Trophoblast cell (in vitro differentiated cells and primary cell): ENCODE measurements around the gene PRIM2.
"Not testable (repeated sequence)": the region's sequence is repeated elsewhere in the genome, so short reads cannot be mapped to it uniquely, and the experiment has no call there.

Source experiments
- DNase-seq, 2 donors: peaks; one replicate each; pipeline ENCODE4 v3.0.0-alpha.2; 2016
- H2AFZ ChIP-seq: 2 replicates; pipeline ENCODE4 v1.6.1; 2013; ENCODE audit warnings: low read length, moderate library complexity, mild to moderate bottlenecking; ENCODE audit not compliant: insufficient read depth, poor library complexity
- H2AK5ac ChIP-seq: 2 replicates; pipeline ENCODE4 v1.6.1; 2013; ENCODE audit warnings: mild to moderate bottlenecking, low read length
- H2BK120ac ChIP-seq: 2 replicates; pipeline ENCODE4 v1.6.1; 2013; ENCODE audit warnings: low read length, mild to moderate bottlenecking, moderate library complexity; ENCODE audit not compliant: insufficient read depth, poor library complexity
- H2BK12ac ChIP-seq: 2 replicates; pipeline ENCODE4 v1.6.1; 2013; ENCODE audit warnings: mild to moderate bottlenecking, low read length, moderate library complexity
- H2BK5ac ChIP-seq: 2 replicates; pipeline ENCODE4 v1.6.1; 2013; ENCODE audit warnings: low read length, low read depth, moderate library complexity, mild to moderate bottlenecking; ENCODE audit not compliant: poor library complexity
- H3K14ac ChIP-seq: 2 replicates; pipeline ENCODE4 v1.6.1; 2013; ENCODE audit warnings: mild to moderate bottlenecking, low read length
- H3K18ac ChIP-seq: 2 replicates; pipeline ENCODE4 v1.6.1; 2013; ENCODE audit warnings: mild to moderate bottlenecking, low read length
- H3K23ac ChIP-seq: 2 replicates; pipeline ENCODE4 v1.6.1; 2013; ENCODE audit warnings: low read length
- H3K27ac ChIP-seq: 2 replicates; pipeline ENCODE4 v1.5.1; 2013; ENCODE audit warnings: low read depth, mild to moderate bottlenecking, inconsistent platforms, low read length, moderate library complexity
- H3K27me3 ChIP-seq: 2 replicates; pipeline ENCODE4 v1.6.1; 2013; ENCODE audit warnings: inconsistent platforms, mild to moderate bottlenecking, low read length, moderate library complexity; ENCODE audit not compliant: insufficient read depth
- H3K36me3 ChIP-seq, 2 experiments: 1 replicate in 1 of 2; 2 replicates in 1 of 2; pipeline ENCODE4 v1.6.1; 2013; ENCODE audit warnings: low read length in 2 of 2, mild to moderate bottlenecking in 2 of 2, moderate library complexity in 1 of 2; ENCODE audit not compliant: insufficient read depth in 2 of 2, control insufficient read depth in 1 of 2
- H3K4ac ChIP-seq: 2 replicates; pipeline ENCODE4 v1.6.1; 2013; ENCODE audit warnings: low read depth, mild to moderate bottlenecking, low read length, moderate library complexity
- H3K4me1 ChIP-seq, 2 experiments: 1 replicate in 1 of 2; 2 replicates in 1 of 2; pipeline ENCODE4 v1.6.1; 2013; ENCODE audit warnings: low read length in 2 of 2, mild to moderate bottlenecking in 2 of 2, moderate library complexity in 1 of 2; ENCODE audit not compliant: insufficient read depth in 2 of 2, control insufficient read depth in 1 of 2
- H3K4me2 ChIP-seq: 2 replicates; pipeline ENCODE4 v1.6.1; 2013; ENCODE audit warnings: inconsistent platforms, mild to moderate bottlenecking, low read length, moderate library complexity
- H3K4me3 ChIP-seq: 2 replicates; pipeline ENCODE4 v1.5.1; 2013; ENCODE audit warnings: mild to moderate bottlenecking, low read depth, low read length, inconsistent platforms
- H3K79me1 ChIP-seq: one replicate; pipeline ENCODE4 v1.6.1; 2013; ENCODE audit warnings: low read length
- H3K79me2 ChIP-seq: 2 replicates; pipeline ENCODE4 v1.6.1; 2013; ENCODE audit warnings: low read length, mild to moderate bottlenecking; ENCODE audit not compliant: control insufficient read depth, insufficient read depth, poor library complexity
- H3K9ac ChIP-seq: 2 replicates; pipeline ENCODE4 v1.6.1; 2013; ENCODE audit warnings: mild to moderate bottlenecking, low read length
- H3K9me3 ChIP-seq: 2 replicates; pipeline ENCODE4 v1.6.1; 2013; ENCODE audit warnings: low read depth, mild to moderate bottlenecking, control low read depth, inconsistent platforms, low read length; ENCODE audit not compliant: insufficient read depth
- H4K12ac ChIP-seq: 2 replicates; pipeline ENCODE4 v1.6.1; 2013; ENCODE audit warnings: low read depth, mild to moderate bottlenecking, low read length, moderate library complexity
- H4K8ac ChIP-seq: 2 replicates; pipeline ENCODE4 v1.6.1; 2013; ENCODE audit warnings: low read depth, mild to moderate bottlenecking, low read length, moderate library complexity
- H4K91ac ChIP-seq: one replicate; pipeline ENCODE4 v1.6.1; 2013; ENCODE audit warnings: low read depth, mild to moderate bottlenecking, low read length, moderate library complexity
- WGBS: extraction: QIAGEN DNeasy Blood & Tissue Kit; methylation state at CpG from one replicate; pipeline ENCODE4 v1.1.7; 2013; ENCODE audit warnings: missing lambda C conversion rate; ENCODE audit not compliant: insufficient read length, insufficient coverage; ENCODE audit errors: extremely low coverage; 5-methylcytosine and 5-hydroxymethylcytosine counted together

The PRIM2 gene

DNA sequence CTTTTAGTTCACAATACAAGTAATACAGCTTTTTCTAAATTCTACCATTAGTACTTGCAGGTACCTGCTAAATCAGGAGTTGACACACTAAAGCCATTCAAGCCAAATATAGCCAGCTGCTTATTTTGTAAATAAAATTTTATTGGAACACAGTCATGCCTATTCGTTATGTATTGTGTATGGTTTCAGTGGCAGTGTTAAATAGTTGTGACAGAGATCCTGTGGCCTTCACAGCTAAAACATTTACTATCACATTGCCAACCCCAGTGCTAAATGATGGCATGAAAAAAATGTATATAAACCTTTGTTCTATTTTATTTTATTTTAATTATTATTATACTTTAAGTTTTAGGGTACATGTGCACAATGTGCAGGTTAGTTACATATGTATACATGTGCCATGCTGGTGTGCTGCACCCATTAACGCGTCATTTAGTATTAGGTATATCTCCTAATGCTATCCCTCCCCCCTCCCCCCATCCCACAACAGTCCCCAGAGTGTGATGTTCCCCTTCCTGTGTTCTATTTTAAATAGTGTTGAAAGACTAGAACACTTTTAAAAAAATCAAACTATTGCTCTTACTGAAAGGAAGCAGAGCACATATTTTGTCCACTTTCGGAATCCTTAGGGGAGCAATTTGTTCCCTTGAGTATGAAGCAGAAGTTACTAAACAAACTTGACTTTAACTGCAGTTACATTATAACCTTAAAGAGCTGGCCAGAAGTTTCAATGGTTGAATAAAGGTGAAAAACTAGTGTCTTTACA lies 115.7 kb downstream of the PRIM2 start:
- WGBS = no CpG with 5 or more reads among the region's 4 CpGs
- no peak for DNase-seq

DNA sequence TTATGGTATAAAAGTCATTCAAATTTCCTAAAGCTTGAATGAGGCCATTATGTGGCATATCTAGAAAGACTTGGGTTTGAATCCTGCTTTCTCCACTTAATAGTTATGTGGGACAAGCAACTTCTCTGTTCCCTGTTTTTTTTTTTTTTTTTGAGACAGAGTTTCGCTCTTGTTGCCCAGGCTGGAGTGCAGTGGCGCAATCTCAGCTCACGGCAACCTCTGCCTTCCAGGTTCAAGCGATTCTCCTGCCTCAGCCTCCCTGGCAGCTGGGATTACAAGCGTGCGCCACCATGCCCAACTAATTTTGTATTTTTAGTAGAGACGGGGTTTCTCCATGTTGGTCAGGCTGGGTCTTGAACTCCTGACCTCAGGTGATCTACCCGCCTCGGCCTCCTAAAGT lies 116.4 kb downstream of the PRIM2 start:
- not testable (repeated sequence) for H3K4ac ChIP-seq, H3K79me2 ChIP-seq, H3K14ac ChIP-seq, H2BK12ac ChIP-seq, H3K4me2 ChIP-seq, H3K9ac ChIP-seq, H2BK120ac ChIP-seq, H3K27me3 ChIP-seq, H3K23ac ChIP-seq, H4K8ac ChIP-seq, H3K4me3 ChIP-seq, H3K9me3 ChIP-seq, H3K36me3 ChIP-seq, H2BK5ac ChIP-seq, H2AFZ ChIP-seq, H4K12ac ChIP-seq, H2AK5ac ChIP-seq, DNase-seq, H3K27ac ChIP-seq, H4K91ac ChIP-seq, H3K79me1 ChIP-seq, H3K18ac ChIP-seq, H3K4me1 ChIP-seq
- WGBS = no CpG with 5 or more reads among the region's 9 CpGs

More for the DNA sequence above, 115.7 kb downstream of the PRIM2 start:
- H3K79me1 ChIP-seq = no peaks in the 10 kb centered on the region
- H3K9me3 ChIP-seq = no peaks in the 10 kb centered on the region
- no peaks in the 10 kb centered on the region for H3K79me2 ChIP-seq
- H3K27ac ChIP-seq = no peak overlapping the region
- no peaks in the 10 kb centered on the region for H3K27me3 ChIP-seq
- H3K23ac ChIP-seq = no peak overlapping the region
- no peaks in the 10 kb centered on the region for H3K4me1 ChIP-seq
- H3K9ac ChIP-seq = no peak overlapping the region
- no peak overlapping the region for H2BK5ac ChIP-seq
- H3K14ac ChIP-seq = no peak overlapping the region
- no peak overlapping the region for H4K12ac ChIP-seq
- no peak overlapping the region for H2AK5ac ChIP-seq
- H2BK12ac ChIP-seq = no peak overlapping the region
- H3K4ac ChIP-seq = no peak overlapping the region
- H3K4me2 ChIP-seq = no peak overlapping the region
- no peak overlapping the region for H4K91ac ChIP-seq
- no peak overlapping the region for H2AFZ ChIP-seq
- H4K8ac ChIP-seq = no peak overlapping the region
- no peaks in the 10 kb centered on the region for H3K36me3 ChIP-seq
- no peak overlapping the region for H3K18ac ChIP-seq
- H3K4me3 ChIP-seq = no peak overlapping the region
- H2BK120ac ChIP-seq = no peak overlapping the region

DNA sequence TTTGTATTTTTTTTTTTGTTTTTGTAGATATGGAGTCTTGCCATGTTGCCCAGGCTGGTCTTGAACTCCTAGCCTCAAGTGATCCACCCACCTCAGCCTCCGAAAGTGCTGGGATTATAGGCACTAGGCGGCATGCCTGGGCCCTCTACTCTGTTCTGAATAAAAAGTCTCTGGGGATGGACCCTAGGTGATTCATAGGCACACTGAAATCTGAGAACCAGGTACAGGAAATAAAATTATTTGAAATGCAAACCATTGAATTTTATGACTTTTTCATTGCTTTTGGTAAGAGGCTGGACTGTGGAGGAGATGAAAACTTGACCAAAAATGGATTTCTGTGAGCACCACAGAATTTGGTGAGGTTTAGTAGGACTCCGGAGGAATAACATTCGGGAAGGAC lies 117.5 kb downstream of the PRIM2 start:
- no peak overlapping the region for H3K4me2 ChIP-seq
- no peak overlapping the region for H4K91ac ChIP-seq
- no peak overlapping the region for H2BK12ac ChIP-seq
- no peak overlapping the region for H3K18ac ChIP-seq
- H4K12ac ChIP-seq = no peak overlapping the region
- DNase-seq = no peak
- H3K9ac ChIP-seq = no peak overlapping the region
- no peak overlapping the region for H3K23ac ChIP-seq
- no peaks in the 10 kb centered on the region for H3K79me2 ChIP-seq
- WGBS = no CpG with 5 or more reads among the region's 4 CpGs
- H2BK120ac ChIP-seq = no peak overlapping the region
- H3K36me3 ChIP-seq = no peaks in the 10 kb centered on the region
- H3K4me3 ChIP-seq = no peak overlapping the region
- no peaks in the 10 kb centered on the region for H3K79me1 ChIP-seq
- no peaks in the 10 kb centered on the region for H3K9me3 ChIP-seq
- no peak overlapping the region for H2AFZ ChIP-seq
- H2AK5ac ChIP-seq = no peak overlapping the region
- no peaks in the 10 kb centered on the region for H3K4me1 ChIP-seq
- H3K27me3 ChIP-seq = no peaks in the 10 kb centered on the region
- no peak overlapping the region for H2BK5ac ChIP-seq
- no peak overlapping the region for H3K27ac ChIP-seq
- H3K4ac ChIP-seq = no peak overlapping the region
- H3K14ac ChIP-seq = no peak overlapping the region
- no peak overlapping the region for H4K8ac ChIP-seq

DNA sequence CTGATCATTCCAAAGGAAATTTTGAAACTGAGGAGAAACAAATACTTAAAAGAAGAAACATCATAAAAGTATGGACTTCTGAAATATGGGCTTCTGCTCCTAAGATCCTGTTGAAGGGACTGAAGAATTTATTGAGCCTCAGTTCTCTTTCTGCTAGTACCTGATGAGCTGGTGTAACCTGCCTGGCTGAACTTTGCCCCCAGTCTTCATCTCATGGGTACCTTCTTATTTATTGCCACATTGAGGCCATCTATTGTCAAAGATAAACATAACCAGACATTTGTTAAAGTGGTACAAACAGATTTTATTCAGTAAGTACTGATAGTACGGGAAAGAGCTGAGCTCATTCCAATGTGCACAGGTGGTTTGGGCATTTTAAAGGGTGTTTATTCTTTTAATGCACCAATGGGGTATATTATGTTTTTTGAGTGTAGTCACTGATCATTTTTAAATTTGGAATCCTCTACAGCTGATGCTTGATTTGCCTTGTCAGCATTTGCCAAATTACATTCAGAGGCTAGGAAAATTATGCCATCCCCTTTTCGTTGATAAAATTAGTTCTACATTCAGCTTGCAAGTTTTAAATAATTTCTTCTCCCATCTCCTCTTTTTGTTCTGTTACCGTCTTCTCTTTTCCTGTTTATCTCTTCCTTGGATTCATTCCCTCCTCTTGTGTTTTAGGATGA lies 118.2 kb downstream of the PRIM2 start:
- H2AFZ ChIP-seq = no peak overlapping the region
- no peaks in the 10 kb centered on the region for H3K79me2 ChIP-seq
- H4K91ac ChIP-seq = no peak overlapping the region
- H2BK5ac ChIP-seq = no peak overlapping the region
- DNase-seq = no peak
- no peak overlapping the region for H3K18ac ChIP-seq
- H3K4me1 ChIP-seq = no peaks in the 10 kb centered on the region
- H2AK5ac ChIP-seq = no peak overlapping the region
- no peak overlapping the region for H3K27ac ChIP-seq
- H2BK12ac ChIP-seq = no peak overlapping the region
- H2BK120ac ChIP-seq = no peak overlapping the region
- no peak overlapping the region for H4K12ac ChIP-seq
- no peak overlapping the region for H3K23ac ChIP-seq
- no peak overlapping the region for H3K4me2 ChIP-seq
- no peak overlapping the region for H3K4ac ChIP-seq
- no peaks in the 10 kb centered on the region for H3K9me3 ChIP-seq
- no peak overlapping the region for H3K9ac ChIP-seq
- H4K8ac ChIP-seq = no peak overlapping the region
- H3K36me3 ChIP-seq = no peaks in the 10 kb centered on the region
- WGBS = no CpG with 5 or more reads among the region's 3 CpGs
- no peak overlapping the region for H3K4me3 ChIP-seq
- no peaks in the 10 kb centered on the region for H3K79me1 ChIP-seq
- no peaks in the 10 kb centered on the region for H3K27me3 ChIP-seq
- H3K14ac ChIP-seq = no peak overlapping the region
